Neural cell (in vitro differentiated cells): ENCODE results near the gene HHIPL1. TPM values are rescaled to one million over a fixed set of nuclear protein-coding genes. Genes with fewer than 3 reads are reported as not detected.

Source experiments
- H2AFZ ChIP-seq: fragments of 200-600, 300-800 bp; sonication (generic), shearing (Covaris generic); 2 replicates; pipeline ENCODE4 v1.6.0; 2014; ENCODE audit warnings: low read depth, mild to moderate bottlenecking, antibody characterized with exemption, low read length, moderate library complexity
- H3F3A ChIP-seq: fragments of 200-600 bp; shearing (Covaris generic); 2 replicates; pipeline ENCODE4 v1.6.1; 2016; ENCODE audit warnings: mild to moderate bottlenecking, moderate library complexity, mixed read lengths, antibody characterized with exemption, low read length; ENCODE audit not compliant: insufficient read depth, poor library complexity, severe bottlenecking
- H3K27ac ChIP-seq: fragments of 200-600, 300-800 bp; sonication (generic), shearing (Covaris generic); 2 replicates; pipeline ENCODE4 v1.5.1; 2014; ENCODE audit warnings: mild to moderate bottlenecking, low read length, moderate library complexity
- H3K27me3 ChIP-seq: fragments of 300-800, 200-600 bp; sonication (generic), shearing (Covaris generic); 2 replicates; pipeline ENCODE4 v1.6.0; 2014; ENCODE audit warnings: mild to moderate bottlenecking, low read depth, low read length, moderate library complexity; ENCODE audit not compliant: insufficient read depth
- H3K36me3 ChIP-seq: fragments of 300-800, 200-600 bp; sonication (generic), shearing (Covaris generic); 2 replicates; pipeline ENCODE4 v1.5.1; 2014; ENCODE audit warnings: mild to moderate bottlenecking, antibody characterized with exemption, low read length, moderate library complexity; ENCODE audit not compliant: insufficient read depth
- H3K4me2 ChIP-seq: fragments of 300-800, 200-600 bp; sonication (generic), shearing (Covaris generic); 2 replicates; pipeline ENCODE4 v1.6.0; 2014; ENCODE audit warnings: mild to moderate bottlenecking, low read length
- H3K4me3 ChIP-seq: fragments of 300-800, 200-600 bp; sonication (generic), shearing (Covaris generic); 2 replicates; pipeline ENCODE4 v1.5.1; 2014; ENCODE audit warnings: mild to moderate bottlenecking, low read length, moderate library complexity
- H3K79me2 ChIP-seq: fragments of 200-600 bp; shearing (Covaris generic); replicated peaks from 2 replicates; pipeline ENCODE4 v1.6.0; 2014; ENCODE audit warnings: mild to moderate bottlenecking, low read length, moderate library complexity; ENCODE audit not compliant: insufficient read depth
- H3K9ac ChIP-seq: fragments of 300-800, 200-600 bp; sonication (generic), shearing (Covaris generic); 2 replicates; pipeline ENCODE4 v1.6.1; 2016; ENCODE audit warnings: mild to moderate bottlenecking, low read length, mixed read lengths
- H3K9me2 ChIP-seq: fragments of 200-600 bp; shearing (Covaris generic); 2 replicates; pipeline ENCODE4 v1.6.1; 2016; ENCODE audit warnings: mild to moderate bottlenecking, low read length, mixed read lengths; ENCODE audit not compliant: insufficient read depth
- H3K9me3 ChIP-seq: fragments of 200-600, 300-800 bp; sonication (generic), shearing (Covaris generic); 2 replicates; pipeline ENCODE4 v1.6.1; 2016; ENCODE audit warnings: mild to moderate bottlenecking, mixed run types, low read length, moderate library complexity, mixed read lengths
- H4K20me1 ChIP-seq: fragments of 200-600 bp; shearing (Covaris generic); 2 replicates; pipeline ENCODE4 v1.6.1; 2016; ENCODE audit warnings: mild to moderate bottlenecking, mixed run types; ENCODE audit not compliant: insufficient read depth
- EP300 ChIP-seq: fragments of 450-650 bp; conservative IDR thresholded peaks from 2 replicates; pipeline ENCODE4 v1.6.1; 2014; ENCODE audit warnings: antibody characterized with exemption, mild to moderate bottlenecking, moderate library complexity; ENCODE audit not compliant: poor library complexity, severe bottlenecking
- EZH2 ChIP-seq: fragments of 200-600, 300-800 bp; shearing (Covaris generic), sonication (generic); IDR thresholded peaks from 2 replicates; pipeline ENCODE4 v1.6.1; 2014; ENCODE audit warnings: antibody characterized with exemption, low read length, borderline replicate concordance, mild to moderate bottlenecking; ENCODE audit not compliant: insufficient read depth, poor library complexity, severe bottlenecking
- MXI1 ChIP-seq: fragments of 450-650 bp; conservative IDR thresholded peaks from 2 replicates; pipeline ENCODE4 v1.6.1; 2014; ENCODE audit warnings: antibody characterized with exemption, mild to moderate bottlenecking; ENCODE audit not compliant: poor library complexity, severe bottlenecking
- POLR2AphosphoS5 ChIP-seq: IDR thresholded peaks from 2 replicates; pipeline ENCODE4 v1.6.1; 2012
- RAD21 ChIP-seq: fragments of 450-650 bp; conservative IDR thresholded peaks from 2 replicates; pipeline ENCODE4 v1.6.1; 2014; ENCODE audit warnings: antibody characterized with exemption, mild to moderate bottlenecking, moderate library complexity
- SMC3 ChIP-seq: fragments of 450-650 bp; conservative IDR thresholded peaks from 2 replicates; pipeline ENCODE4 v1.6.1; 2014; ENCODE audit warnings: antibody characterized with exemption, mild to moderate bottlenecking, moderate library complexity; ENCODE audit not compliant: poor library complexity
- TAF1 ChIP-seq: IDR thresholded peaks from 2 replicates; pipeline ENCODE4 v1.6.1; 2012; ENCODE audit warnings: low read depth
- polyA plus RNA-seq: library from polyadenylated mRNA; depleted of rRNA; stranded (reverse); fragments of >200 nt; gene quantifications from 2 replicates; pipeline ENCODE4 v1.2.3, GENCODE V29; 2014
- TF ChIP-seq, protein P1 (sequence below): fragments of 450-650 bp; IDR thresholded peaks from 2 replicates; pipeline ENCODE4 v1.5.1; 2014; ENCODE audit warnings: antibody characterized with exemption, mild to moderate bottlenecking, moderate library complexity; ENCODE audit not compliant: poor library complexity, severe bottlenecking
- TF ChIP-seq, protein P2 (sequence below): IDR thresholded peaks from 2 replicates; pipeline ENCODE4 v1.6.1; 2012; ENCODE audit warnings: borderline replicate concordance

The HHIPL1 gene
- polyA plus RNA-seq, 1 donor from 2014 or later, result 0.47 TPM

DNA sequence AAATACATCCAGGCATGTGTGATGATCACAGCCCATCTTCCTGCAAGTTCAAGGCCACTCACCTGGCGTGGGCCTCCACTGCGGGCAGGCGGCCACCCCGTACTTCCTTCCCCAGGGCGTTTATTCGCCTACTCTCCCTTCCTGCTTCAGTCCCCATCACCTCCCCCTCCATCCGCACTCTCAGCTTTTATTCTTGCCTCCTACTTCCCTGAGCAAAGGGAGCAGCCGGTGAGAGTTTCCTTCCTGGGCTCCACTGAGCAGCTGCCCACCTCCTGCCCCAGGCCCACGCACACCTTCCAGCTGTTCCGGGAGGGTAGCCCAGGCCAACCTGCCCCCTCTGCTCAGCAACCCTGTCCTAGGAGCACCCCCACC, 43.3 kb downstream of the HHIPL1 start:
- H3K9ac ChIP-seq, result no peak overlapping the region
- no peaks in the 10 kb centered on the region for H3F3A ChIP-seq
- H3K4me2 ChIP-seq, result no peak overlapping the region
- no peak overlapping the region for H3K4me3 ChIP-seq
- TF ChIP-seq MXI1, result no peak
- H3K9me2 ChIP-seq, result no peaks in the 10 kb centered on the region
- H3K27ac ChIP-seq, result no peak overlapping the region
- no peak overlapping the region for H2AFZ ChIP-seq
- no peaks in the 10 kb centered on the region for H3K36me3 ChIP-seq
- no peaks in the 10 kb centered on the region for H3K9me3 ChIP-seq
- H3K27me3 ChIP-seq, result no peaks in the 10 kb centered on the region
- H3K79me2 ChIP-seq, result no peaks in the 10 kb centered on the region
- H4K20me1 ChIP-seq, result no peaks in the 10 kb centered on the region

DNA sequence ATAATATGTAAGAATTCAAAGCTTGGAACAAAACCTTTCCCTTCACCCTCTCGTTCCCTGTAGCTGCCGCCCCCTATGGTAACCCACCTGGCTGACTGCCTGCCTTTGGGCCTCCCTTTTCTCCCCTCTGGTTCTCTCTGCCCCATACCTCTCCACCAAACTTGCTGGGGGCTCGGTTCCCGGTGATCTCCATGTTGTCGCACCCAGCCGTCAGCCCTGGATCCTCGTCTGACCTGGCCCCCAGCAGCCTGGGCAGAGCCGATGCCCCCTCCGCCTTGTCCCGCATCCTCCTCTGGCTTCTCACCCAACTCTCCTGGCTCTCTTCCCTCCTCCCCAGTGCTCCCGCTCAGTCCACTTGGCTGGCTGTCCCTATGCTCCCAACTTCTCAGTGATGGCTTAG, 43.7 kb downstream of the HHIPL1 start:
- H2AFZ ChIP-seq, result no peak overlapping the region
- TF ChIP-seq EZH2 (no peak), RAD21 (no peak), EP300 (no peak), MXI1 (no peak), SMC3 (no peak), TAF1 (no peak), POLR2AphosphoS5 (no peak)
- TF ChIP-seq, protein P1, sequence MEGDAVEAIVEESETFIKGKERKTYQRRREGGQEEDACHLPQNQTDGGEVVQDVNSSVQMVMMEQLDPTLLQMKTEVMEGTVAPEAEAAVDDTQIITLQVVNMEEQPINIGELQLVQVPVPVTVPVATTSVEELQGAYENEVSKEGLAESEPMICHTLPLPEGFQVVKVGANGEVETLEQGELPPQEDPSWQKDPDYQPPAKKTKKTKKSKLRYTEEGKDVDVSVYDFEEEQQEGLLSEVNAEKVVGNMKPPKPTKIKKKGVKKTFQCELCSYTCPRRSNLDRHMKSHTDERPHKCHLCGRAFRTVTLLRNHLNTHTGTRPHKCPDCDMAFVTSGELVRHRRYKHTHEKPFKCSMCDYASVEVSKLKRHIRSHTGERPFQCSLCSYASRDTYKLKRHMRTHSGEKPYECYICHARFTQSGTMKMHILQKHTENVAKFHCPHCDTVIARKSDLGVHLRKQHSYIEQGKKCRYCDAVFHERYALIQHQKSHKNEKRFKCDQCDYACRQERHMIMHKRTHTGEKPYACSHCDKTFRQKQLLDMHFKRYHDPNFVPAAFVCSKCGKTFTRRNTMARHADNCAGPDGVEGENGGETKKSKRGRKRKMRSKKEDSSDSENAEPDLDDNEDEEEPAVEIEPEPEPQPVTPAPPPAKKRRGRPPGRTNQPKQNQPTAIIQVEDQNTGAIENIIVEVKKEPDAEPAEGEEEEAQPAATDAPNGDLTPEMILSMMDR, result no peak
- TF ChIP-seq, protein P2, sequence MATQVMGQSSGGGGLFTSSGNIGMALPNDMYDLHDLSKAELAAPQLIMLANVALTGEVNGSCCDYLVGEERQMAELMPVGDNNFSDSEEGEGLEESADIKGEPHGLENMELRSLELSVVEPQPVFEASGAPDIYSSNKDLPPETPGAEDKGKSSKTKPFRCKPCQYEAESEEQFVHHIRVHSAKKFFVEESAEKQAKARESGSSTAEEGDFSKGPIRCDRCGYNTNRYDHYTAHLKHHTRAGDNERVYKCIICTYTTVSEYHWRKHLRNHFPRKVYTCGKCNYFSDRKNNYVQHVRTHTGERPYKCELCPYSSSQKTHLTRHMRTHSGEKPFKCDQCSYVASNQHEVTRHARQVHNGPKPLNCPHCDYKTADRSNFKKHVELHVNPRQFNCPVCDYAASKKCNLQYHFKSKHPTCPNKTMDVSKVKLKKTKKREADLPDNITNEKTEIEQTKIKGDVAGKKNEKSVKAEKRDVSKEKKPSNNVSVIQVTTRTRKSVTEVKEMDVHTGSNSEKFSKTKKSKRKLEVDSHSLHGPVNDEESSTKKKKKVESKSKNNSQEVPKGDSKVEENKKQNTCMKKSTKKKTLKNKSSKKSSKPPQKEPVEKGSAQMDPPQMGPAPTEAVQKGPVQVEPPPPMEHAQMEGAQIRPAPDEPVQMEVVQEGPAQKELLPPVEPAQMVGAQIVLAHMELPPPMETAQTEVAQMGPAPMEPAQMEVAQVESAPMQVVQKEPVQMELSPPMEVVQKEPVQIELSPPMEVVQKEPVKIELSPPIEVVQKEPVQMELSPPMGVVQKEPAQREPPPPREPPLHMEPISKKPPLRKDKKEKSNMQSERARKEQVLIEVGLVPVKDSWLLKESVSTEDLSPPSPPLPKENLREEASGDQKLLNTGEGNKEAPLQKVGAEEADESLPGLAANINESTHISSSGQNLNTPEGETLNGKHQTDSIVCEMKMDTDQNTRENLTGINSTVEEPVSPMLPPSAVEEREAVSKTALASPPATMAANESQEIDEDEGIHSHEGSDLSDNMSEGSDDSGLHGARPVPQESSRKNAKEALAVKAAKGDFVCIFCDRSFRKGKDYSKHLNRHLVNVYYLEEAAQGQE, result no peak
- H3F3A ChIP-seq, result no peaks in the 10 kb centered on the region
- H3K4me2 ChIP-seq, result no peak overlapping the region
- no peak overlapping the region for H3K4me3 ChIP-seq
- no peaks in the 10 kb centered on the region for H3K9me3 ChIP-seq
- H4K20me1 ChIP-seq, result no peaks in the 10 kb centered on the region
- H3K27me3 ChIP-seq, result no peaks in the 10 kb centered on the region
- H3K79me2 ChIP-seq, result no peaks in the 10 kb centered on the region
- no peak overlapping the region for H3K27ac ChIP-seq
- H3K9me2 ChIP-seq, result no peaks in the 10 kb centered on the region
- H3K36me3 ChIP-seq, result no peaks in the 10 kb centered on the region
- no peak overlapping the region for H3K9ac ChIP-seq
